CD4-positive, CD25-positive, alpha-beta regulatory T cell (primary cell): ENCODE data around the gene SPPL2B. TPM values are rescaled to one million over a fixed set of nuclear protein-coding genes. Genes with fewer than 3 reads are reported as not detected.
"Not testable (repeated sequence)": the region's sequence is repeated elsewhere in the genome, so short reads cannot be mapped to it uniquely, and the experiment has no call there.

Source experiments
- ATAC-seq, 2 donors: fragments of 150-1000 bp; cut with Tn5 transposase; one replicate each; pipeline ENCODE4 v1.10.0; 2021; ENCODE audit warnings: low read depth in 2 of 2, moderate number of reproducible peaks in 2 of 2, moderate library complexity in 1 of 2
- DNase-seq, 3 donors: peaks; one replicate each; pipeline versions ENCODE4 v3.0.0 to v3.0.0-alpha.2; 2012 to 2022; ENCODE audit warnings: mixed read lengths in 1 of 3
- H3K27ac ChIP-seq: one replicate; pipeline ENCODE4 v1.7.0; 2013; ENCODE audit warnings: mild to moderate bottlenecking, low read length; ENCODE audit not compliant: insufficient read depth, poor library complexity, severe bottlenecking
- H3K27me3 ChIP-seq: one replicate; pipeline ENCODE4 v1.7.0; 2013; ENCODE audit warnings: low read length; ENCODE audit not compliant: control insufficient read depth, insufficient read depth
- H3K36me3 ChIP-seq: one replicate; pipeline ENCODE4 v1.7.0; 2013; ENCODE audit warnings: mild to moderate bottlenecking, low read length, moderate library complexity; ENCODE audit not compliant: control insufficient read depth, insufficient read depth
- H3K4me1 ChIP-seq: 2 replicates; pipeline ENCODE4 v1.7.0; 2013; ENCODE audit warnings: mild to moderate bottlenecking, low read length; ENCODE audit not compliant: insufficient read depth, control insufficient read depth, poor library complexity, severe bottlenecking
- H3K4me3 ChIP-seq: one replicate; pipeline ENCODE4 v1.7.0; 2013; ENCODE audit warnings: low read depth, mild to moderate bottlenecking, low read length, moderate library complexity
- H3K9me3 ChIP-seq, 2 experiments: 1 replicate in 1 of 2; 2 replicates in 1 of 2; pipeline ENCODE4 v1.7.0; 2013; ENCODE audit warnings: low read length in 2 of 2, mild to moderate bottlenecking in 1 of 2, moderate library complexity in 1 of 2; ENCODE audit not compliant: control insufficient read depth in 2 of 2
- H3K27ac Mint-ChIP-seq, 3 donors: one replicate each; pipeline ENCODE4 v1.8.0; 2020 to 2022; ENCODE audit warnings: mild to moderate bottlenecking in 3 of 3, mixed read lengths in 3 of 3, moderate library complexity in 2 of 3
- H3K27me3 Mint-ChIP-seq: one replicate; pipeline ENCODE4 v1.8.0; 2022; ENCODE audit warnings: mild to moderate bottlenecking, mixed read lengths
- H3K36me3 Mint-ChIP-seq: one replicate; pipeline ENCODE4 v1.8.0; 2020; ENCODE audit warnings: mixed read lengths
- H3K4me1 Mint-ChIP-seq, 4 donors: one replicate each; pipeline ENCODE4 v1.8.0; 2020 to 2022; ENCODE audit warnings: mixed read lengths in 4 of 4, mild to moderate bottlenecking in 1 of 4
- H3K4me3 Mint-ChIP-seq, 4 donors: one replicate each; pipeline ENCODE4 v1.8.0; 2020 to 2022; ENCODE audit warnings: mild to moderate bottlenecking in 4 of 4, mixed read lengths in 4 of 4, moderate library complexity in 3 of 4
- H3K9me3 Mint-ChIP-seq, 7 donors: one replicate each; pipeline ENCODE4 v1.8.0; 2020 to 2022; ENCODE audit warnings: mixed read lengths in 7 of 7, mild to moderate bottlenecking in 3 of 7, moderate library complexity in 2 of 7
- polyA plus RNA-seq, 4 donors: library from polyadenylated mRNA; unstranded; fragments of 300-500 nt; fragmentation: Illumina TruSeq; gene quantifications; one replicate each; pipeline ENCODE4 v1.2.3, GENCODE V29; 2021
- total RNA-seq: library from RNA; stranded (reverse); gene quantifications from one replicate; pipeline ENCODE4 v1.2.3, GENCODE V29; 2022

The SPPL2B gene
- total RNA-seq (69.7 TPM), polyA plus RNA-seq (1 to 10 TPM; 4.3 to 7.4 (median 6.3) TPM)

GRCh38 chr19:2328401-2329148, at the start of gene SPPL2B, which contains the start of gene LSM7:
TSS of gene SPPL2B (plus strand) at chr19:2328684. CDS start at chr19:2328710, 26 bp downstream.
TSS of gene LSM7 (minus strand) at chr19:2328586. CDS start at chr19:2328566, 20 bp downstream.
- Mint-ChIP-seq H3K4me3 (peak within 1 kb of the TSS; percentile 92 to 99 (median 99)), H3K4me1 (peaks cover 5 to 68% (median 33%) of the 10 kb centered on the region in 4 donors)

GRCh38 chr19:2280633-2281264, 47.7 kb upstream of the SPPL2B start:
- H3K4me3 ChIP-seq: no peak overlapping the region
- Mint-ChIP-seq H3K27ac (no peak overlapping the region), H3K4me1 (peaks cover 0 to 25% (median 3%) of the 10 kb centered on the region in 4 donors), H3K27me3 (no peaks in the 10 kb centered on the region), H3K36me3 (peaks cover 4% of the 10 kb centered on the region), H3K4me3 (no peak overlapping the region), H3K9me3 (peaks cover 0 to 1% (median 0%) of the 10 kb centered on the region in 7 donors)
- H3K27me3 ChIP-seq: no peaks in the 10 kb centered on the region
- no peak overlapping the region for H3K27ac ChIP-seq
- no peak for DNase-seq
- H3K4me1 ChIP-seq: peaks cover 16% of the 10 kb centered on the region
- no peaks in the 10 kb centered on the region for H3K9me3 ChIP-seq
- no peak for ATAC-seq
- H3K36me3 ChIP-seq: no peaks in the 10 kb centered on the region

More at GRCh38 chr19:2328401-2329148, at the start of gene SPPL2B, which contains the start of gene LSM7:
- peak within 1 kb of the TSS; percentile 87 for H3K4me3 ChIP-seq
- DNase-seq (peak; percentile 91 to 93 (median 91)), ATAC-seq (peak; percentile 79 to 85)
- Mint-ChIP-seq H3K9me3 (no peaks in the 10 kb centered on the region), H3K27ac (peak within 1 kb of the TSS; percentile 93 to 99 (median 99)), H3K27me3 (no peaks in the 10 kb centered on the region), H3K36me3 (peaks cover 17% of the 10 kb centered on the region)
- peaks cover 28% of the 10 kb centered on the region for H3K4me1 ChIP-seq
- H3K27ac ChIP-seq: peak within 1 kb of the TSS; percentile 80
- H3K9me3 ChIP-seq: no peaks in the 10 kb centered on the region
- no peaks in the 10 kb centered on the region for H3K27me3 ChIP-seq
- peaks cover 8% of the 10 kb centered on the region for H3K36me3 ChIP-seq

- H3K9me3 ChIP-seq, H3K36me3 ChIP-seq, H3K27me3 Mint-ChIP-seq, H3K27me3 ChIP-seq, H3K27ac ChIP-seq, H3K9me3 Mint-ChIP-seq, H3K4me3 ChIP-seq, ATAC-seq, DNase-seq, H3K36me3 Mint-ChIP-seq, H3K27ac Mint-ChIP-seq: not testable (repeated sequence)
- Mint-ChIP-seq H3K4me3 (peak overlapping the region in 1 of 4 donors; percentile 70), H3K4me1 (peaks cover 0 to 24% (median 3%) of the 10 kb centered on the region in 4 donors)
- peaks cover 16% of the 10 kb centered on the region for H3K4me1 ChIP-seq
Observed at GRCh38 chr19:2281265-2282061, 47.0 kb upstream of the SPPL2B start.

GRCh38 chr19:2282062-2282861, 46.2 kb upstream of the SPPL2B start, which contains the start of gene PEAK3:
TSS of gene PEAK3 (minus strand) at chr19:2282175. CDS start at chr19:2280931, 1,244 bp downstream.
- H3K4me3 Mint-ChIP-seq: peak within 1 kb of the TSS in 2 of 4 donors; percentile 52 to 73
- H3K27me3 Mint-ChIP-seq: no peaks in the 10 kb centered on the region
- Histone ChIP-seq H3K36me3 (no peaks in the 10 kb centered on the region), H3K27ac (no peak within 1 kb of the TSS), H3K27me3 (no peaks in the 10 kb centered on the region), H3K4me3 (no peak within 1 kb of the TSS), H3K9me3 (no peaks in the 10 kb centered on the region), H3K4me1 (peaks cover 16% of the 10 kb centered on the region)
- peaks cover 0 to 20% (median 1%) of the 10 kb centered on the region in 4 donors for H3K4me1 Mint-ChIP-seq
- DNase-seq (peak in 1 of 3 donors; percentile 60), ATAC-seq (peak; percentile 34 to 43)
- H3K27ac Mint-ChIP-seq: peak within 1 kb of the TSS in 1 of 3 donors; percentile 43
- peaks cover 0 to 1% (median 0%) of the 10 kb centered on the region in 7 donors for H3K9me3 Mint-ChIP-seq
- peaks cover under 1% of the 10 kb centered on the region for H3K36me3 Mint-ChIP-seq

- no peak for ATAC-seq
- Mint-ChIP-seq H3K9me3 (peaks cover 0 to 1% (median 0%) of the 10 kb centered on the region in 7 donors), H3K27ac (peak overlapping the region in 1 of 3 donors; percentile 40), H3K4me1 (peaks cover 0 to 18% (median 0%) of the 10 kb centered on the region in 4 donors), H3K27me3 (no peaks in the 10 kb centered on the region), H3K4me3 (peak overlapping the region in 2 of 4 donors; percentile 52 to 73), H3K36me3 (no peaks in the 10 kb centered on the region)
- Histone ChIP-seq H3K27me3 (no peaks in the 10 kb centered on the region), H3K36me3 (no peaks in the 10 kb centered on the region), H3K4me1 (peaks cover 16% of the 10 kb centered on the region), H3K9me3 (no peaks in the 10 kb centered on the region), H3K4me3 (no peak overlapping the region), H3K27ac (no peak overlapping the region)
- no peak for DNase-seq
Observed at GRCh38 chr19:2282862-2283237, 45.6 kb upstream of the SPPL2B start.

GRCh38 chr19:2283835-2284507, 44.5 kb upstream of the SPPL2B start:
- no peak for DNase-seq
- Mint-ChIP-seq H3K27ac (no peak overlapping the region), H3K9me3 (peaks cover 0 to 2% (median 0%) of the 10 kb centered on the region in 7 donors), H3K4me1 (peaks cover 3 to 26% (median 8%) of the 10 kb centered on the region in 4 donors), H3K36me3 (no peaks in the 10 kb centered on the region), H3K4me3 (peak overlapping the region in 1 of 4 donors; percentile 7), H3K27me3 (no peaks in the 10 kb centered on the region)
- Histone ChIP-seq H3K4me1 (peaks cover 21% of the 10 kb centered on the region), H3K36me3 (no peaks in the 10 kb centered on the region), H3K27me3 (no peaks in the 10 kb centered on the region), H3K9me3 (no peaks in the 10 kb centered on the region), H3K4me3 (no peak overlapping the region), H3K27ac (no peak overlapping the region)
- ATAC-seq: no peak
